GM18508 (cell line): ENCODE measurements around the gene GALNT6.
"Not testable (repeated sequence)": the region's sequence is repeated elsewhere in the genome, so short reads cannot be mapped to it uniquely, and the experiment has no call there.

ENCODE experiments used
- ATAC-seq: cut with Tn5 transposase; IDR thresholded peaks from one replicate; pipeline ENCODE4 v1.9.1; 2021; ENCODE audit warnings: moderate number of reproducible peaks; ENCODE audit not compliant: insufficient read depth, unreplicated experiment

Gene GALNT6

GRCh38 chr12:51326698-51327439 lies 64.3 kb downstream of the GALNT6 start:
- no peak for ATAC-seq

DNA sequence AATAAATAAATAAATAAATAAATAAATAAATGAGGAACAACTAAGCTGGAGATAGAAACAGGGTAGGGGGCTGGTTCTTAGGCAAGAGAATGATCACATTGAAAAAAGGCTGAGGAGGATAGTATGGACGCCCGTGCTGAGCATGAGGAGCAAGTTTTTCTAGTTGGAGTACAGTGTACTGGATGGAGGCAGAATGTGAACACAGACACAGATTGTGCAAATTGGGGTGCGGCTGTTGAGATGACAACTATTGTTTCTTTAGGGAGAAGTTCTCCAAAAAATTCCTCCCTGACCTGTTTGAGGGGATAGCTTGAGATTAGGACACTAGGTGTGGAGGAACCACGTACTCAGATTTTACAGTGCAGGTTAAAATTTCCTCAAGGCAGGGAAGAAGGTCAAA lies 66.3 kb downstream of the GALNT6 start:
- no peak for ATAC-seq

GRCh38 chr12:51323966-51324895 lies 67.0 kb downstream of the GALNT6 start, which contains the start of gene BIN2:
TSS of gene BIN2 (minus strand) at chr12:51324174. CDS start at chr12:51324102, 72 bp downstream.
- ATAC-seq, result no peak

GRCh38 chr12:51323317-51323960 lies 67.8 kb downstream of the GALNT6 start:
- no peak for ATAC-seq

GRCh38 chr12:51322452-51322851 lies 68.8 kb downstream of the GALNT6 start:
- ATAC-seq, result no peak

DNA sequence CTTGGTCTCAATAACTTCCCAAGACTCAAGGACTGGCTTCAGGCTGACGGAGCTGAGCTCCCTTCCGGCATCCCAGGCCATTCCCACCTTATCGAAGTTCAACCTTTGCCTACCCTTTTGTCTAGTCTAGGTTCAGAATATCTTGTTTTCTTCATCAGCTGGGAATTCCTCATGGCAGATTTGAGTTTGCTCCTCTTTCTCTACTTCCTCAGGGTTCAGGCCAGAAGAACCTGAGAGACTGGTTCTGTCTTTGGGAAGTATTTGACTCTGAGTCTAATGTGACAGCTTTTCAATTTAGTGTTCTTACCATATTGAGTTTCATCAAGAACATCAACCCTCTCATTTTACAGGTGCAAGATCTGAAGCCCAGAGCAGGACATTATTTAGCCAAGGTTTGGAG lies 69.3 kb downstream of the GALNT6 start:
- ATAC-seq, result no peak

GRCh38 chr12:51320695-51321320 lies 70.4 kb downstream of the GALNT6 start:
- no peak for ATAC-seq

DNA sequence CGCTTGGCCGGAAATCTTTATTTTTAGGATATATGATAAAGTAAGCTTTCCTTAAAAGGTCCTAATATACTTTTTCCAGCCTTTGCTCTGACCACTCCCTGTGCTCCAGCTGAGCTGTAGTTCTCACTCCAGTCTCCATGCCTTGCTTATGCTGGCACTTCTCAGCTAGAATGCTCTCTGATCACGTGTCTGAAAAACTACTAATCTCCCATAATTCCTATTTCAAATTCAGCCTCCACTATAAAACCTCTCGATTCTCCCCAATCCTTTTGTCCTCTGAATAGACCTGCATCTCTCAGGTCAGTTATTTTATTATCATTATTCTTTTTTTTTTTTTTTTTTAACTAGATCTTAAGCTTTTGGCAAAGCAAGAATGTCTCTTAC lies 70.9 kb downstream of the GALNT6 start:
- no peak for ATAC-seq

GRCh38 chr12:51318846-51319599 lies 72.2 kb downstream of the GALNT6 start:
- no peak for ATAC-seq

GRCh38 chr12:51318057-51318806 lies 73.0 kb downstream of the GALNT6 start:
- not testable (repeated sequence) for ATAC-seq

GRCh38 chr12:51311389-51311788 lies 79.8 kb downstream of the GALNT6 start:
- ATAC-seq, result no peak

- no peak for ATAC-seq
These were observed 83.3 kb downstream of the GALNT6 start for GRCh38 chr12:51307655-51308593.

DNA sequence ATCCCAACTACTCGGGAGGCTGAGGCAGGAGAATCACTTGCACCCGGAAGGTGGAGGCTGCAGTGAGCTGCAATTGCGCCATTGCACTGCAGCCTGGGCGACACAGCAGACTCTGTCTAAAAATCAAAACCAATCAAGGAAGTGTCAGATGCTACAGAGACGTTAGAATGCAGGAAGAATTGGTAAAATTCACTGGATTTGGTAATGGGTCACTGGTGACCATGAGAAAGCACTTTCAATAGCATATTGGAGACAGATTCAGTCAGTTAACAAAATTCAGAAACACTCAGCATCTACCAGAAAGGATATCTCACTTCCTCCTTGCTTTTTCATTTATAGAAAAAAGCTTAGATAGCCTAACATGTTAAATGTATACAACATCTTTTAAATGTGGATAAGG lies 84.7 kb downstream of the GALNT6 start:
- ATAC-seq, result no peak
